Subcutaneous abdominal adipose tissue (tissue), 5 donors: ENCODE measurements around the gene SSH3.

ENCODE experiments used
- H3K27ac ChIP-seq: one replicate; pipeline ENCODE4 v1.7.0; 2013; ENCODE audit warnings: low read depth, mild to moderate bottlenecking, inconsistent platforms, low read length, moderate library complexity
- H3K27me3 ChIP-seq, 5 donors: one replicate each; pipeline ENCODE4 v1.7.0; 2013; ENCODE audit warnings: low read length in 5 of 5, inconsistent platforms in 1 of 5; ENCODE audit not compliant: control insufficient read depth in 5 of 5, insufficient read depth in 4 of 5
- H3K36me3 ChIP-seq, 5 donors: one replicate each; pipeline ENCODE4 v1.7.0; 2013; ENCODE audit warnings: low read length in 5 of 5; ENCODE audit not compliant: control insufficient read depth in 5 of 5, insufficient read depth in 5 of 5
- H3K4me1 ChIP-seq, 5 donors: one replicate each; pipeline ENCODE4 v1.7.0; 2013; ENCODE audit warnings: low read length in 5 of 5, mild to moderate bottlenecking in 3 of 5, moderate library complexity in 1 of 5; ENCODE audit not compliant: control insufficient read depth in 5 of 5, insufficient read depth in 5 of 5
- H3K4me3 ChIP-seq, 5 donors: one replicate each; pipeline ENCODE4 v1.7.0; 2013; ENCODE audit warnings: low read length in 5 of 5, low read depth in 1 of 5
- H3K9ac ChIP-seq, 5 donors: one replicate each; pipeline ENCODE4 v1.7.0; 2013; ENCODE audit warnings: low read length in 5 of 5, mild to moderate bottlenecking in 4 of 5, moderate library complexity in 3 of 5
- H3K9me3 ChIP-seq, 5 donors: one replicate each; pipeline ENCODE4 v1.7.0; 2013; ENCODE audit warnings: low read length in 5 of 5; ENCODE audit not compliant: control insufficient read depth in 5 of 5
- donor health status: healthy.
- donor health status: healthy.
- donor health status: healthy.
- donor health status: healthy.
- donor health status: healthy.

SSH3 gene

DNA sequence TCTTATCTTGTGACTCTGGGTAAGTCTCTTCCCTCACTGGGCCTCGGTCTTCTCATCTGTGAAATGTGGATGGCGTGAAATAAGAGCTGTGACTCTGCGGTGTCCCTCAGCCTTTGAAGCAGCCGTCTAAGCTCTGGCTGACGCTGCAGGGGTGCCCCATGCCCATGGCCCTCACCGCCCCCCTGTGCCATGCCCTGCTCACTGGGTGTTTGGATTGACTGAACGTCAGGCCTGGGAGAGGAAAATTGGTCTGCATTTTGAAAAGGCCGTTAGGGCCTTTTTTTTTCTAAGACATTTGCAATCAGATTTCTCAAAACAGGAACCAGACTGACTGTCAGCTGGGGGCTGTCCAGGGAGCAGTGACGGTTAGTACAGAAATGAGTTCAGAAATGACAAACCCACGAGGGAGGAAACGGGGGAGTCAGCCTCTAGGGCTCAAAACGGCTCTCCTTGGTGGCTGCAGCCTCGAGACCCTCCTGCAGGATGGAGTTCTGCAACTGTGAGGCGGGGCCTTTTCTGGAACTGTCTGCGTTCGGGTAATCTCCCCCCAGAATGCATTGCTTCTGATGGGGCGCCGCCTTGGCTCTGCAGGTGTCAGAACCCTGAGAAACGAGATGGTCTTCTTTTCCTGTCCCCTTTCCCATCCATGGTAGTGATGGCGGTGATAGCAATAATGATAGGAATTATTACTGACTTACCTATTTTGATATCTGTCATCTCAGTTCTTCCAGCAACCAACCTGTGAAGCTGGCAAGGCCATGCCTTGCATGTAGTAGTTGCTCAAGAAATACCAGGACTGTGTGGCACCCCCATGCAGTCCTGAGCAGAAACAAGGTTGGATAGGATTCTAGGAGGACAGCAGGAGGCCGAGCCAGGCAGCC is 35.0 kb upstream of the SSH3 start:
- peak overlapping the region; percentile 72 to 86 (median 85) for H3K4me3 ChIP-seq

GRCh38 chr11:67268962-67269268 is 34.4 kb upstream of the SSH3 start:
- Histone ChIP-seq H3K4me1 (peaks cover 38 to 79% (median 76%) of the 10 kb centered on the region in 5 donors), H3K27me3 (no peaks in the 10 kb centered on the region), H3K36me3 (peaks cover 0 to 5% (median 2%) of the 10 kb centered on the region in 5 donors), H3K9me3 (no peaks in the 10 kb centered on the region), H3K9ac (peak overlapping the region in 1 of 5 donors; percentile 87), H3K4me3 (peak overlapping the region; percentile 22 to 86 (median 35)), H3K27ac (no peak overlapping the region)

More for the DNA sequence above, 35.0 kb upstream of the SSH3 start:
- H3K9me3 ChIP-seq = no peaks in the 10 kb centered on the region
- H3K36me3 ChIP-seq = peaks cover 0 to 5% (median 2%) of the 10 kb centered on the region in 5 donors
- H3K4me1 ChIP-seq = peaks cover 37 to 76% (median 72%) of the 10 kb centered on the region in 5 donors
- H3K27ac ChIP-seq = peak overlapping the region; percentile 83
- H3K27me3 ChIP-seq = no peaks in the 10 kb centered on the region
- H3K9ac ChIP-seq = peak overlapping the region; percentile 8 to 87 (median 81)

GRCh38 chr11:67269401-67270255 is 33.7 kb upstream of the SSH3 start:
- H3K4me1 ChIP-seq = peaks cover 38 to 86% (median 83%) of the 10 kb centered on the region in 5 donors
- H3K4me3 ChIP-seq = peak overlapping the region; percentile 35 to 86 (median 49)
- H3K36me3 ChIP-seq = peaks cover 0 to 5% (median 2%) of the 10 kb centered on the region in 5 donors
- no peaks in the 10 kb centered on the region for H3K9me3 ChIP-seq
- H3K27me3 ChIP-seq = no peaks in the 10 kb centered on the region
- peak overlapping the region; percentile 51 for H3K27ac ChIP-seq
- H3K9ac ChIP-seq = peak overlapping the region; percentile 7 to 67 (median 37)

GRCh38 chr11:67270256-67271204 is 32.8 kb upstream of the SSH3 start:
- Histone ChIP-seq H3K27me3 (no peaks in the 10 kb centered on the region), H3K9ac (peak overlapping the region in 3 of 5 donors; percentile 37 to 67 (median 49)), H3K36me3 (peaks cover 0 to 5% (median 2%) of the 10 kb centered on the region in 5 donors), H3K4me1 (peaks cover 38 to 95% (median 92%) of the 10 kb centered on the region in 5 donors), H3K27ac (peak overlapping the region; percentile 51), H3K9me3 (no peaks in the 10 kb centered on the region), H3K4me3 (peak overlapping the region; percentile 35 to 86 (median 49))

- Histone ChIP-seq H3K4me1 (peaks cover 36 to 95% (median 93%) of the 10 kb centered on the region in 5 donors), H3K27ac (peak overlapping the region; percentile 69), H3K4me3 (peak overlapping the region in 3 of 5 donors; percentile 7 to 86 (median 42)), H3K27me3 (no peaks in the 10 kb centered on the region), H3K9ac (no peak overlapping the region), H3K36me3 (peaks cover 0 to 5% (median 2%) of the 10 kb centered on the region in 5 donors), H3K9me3 (no peaks in the 10 kb centered on the region)
Observed at GRCh38 chr11:67271205-67271540, 32.2 kb upstream of the SSH3 start.

DNA sequence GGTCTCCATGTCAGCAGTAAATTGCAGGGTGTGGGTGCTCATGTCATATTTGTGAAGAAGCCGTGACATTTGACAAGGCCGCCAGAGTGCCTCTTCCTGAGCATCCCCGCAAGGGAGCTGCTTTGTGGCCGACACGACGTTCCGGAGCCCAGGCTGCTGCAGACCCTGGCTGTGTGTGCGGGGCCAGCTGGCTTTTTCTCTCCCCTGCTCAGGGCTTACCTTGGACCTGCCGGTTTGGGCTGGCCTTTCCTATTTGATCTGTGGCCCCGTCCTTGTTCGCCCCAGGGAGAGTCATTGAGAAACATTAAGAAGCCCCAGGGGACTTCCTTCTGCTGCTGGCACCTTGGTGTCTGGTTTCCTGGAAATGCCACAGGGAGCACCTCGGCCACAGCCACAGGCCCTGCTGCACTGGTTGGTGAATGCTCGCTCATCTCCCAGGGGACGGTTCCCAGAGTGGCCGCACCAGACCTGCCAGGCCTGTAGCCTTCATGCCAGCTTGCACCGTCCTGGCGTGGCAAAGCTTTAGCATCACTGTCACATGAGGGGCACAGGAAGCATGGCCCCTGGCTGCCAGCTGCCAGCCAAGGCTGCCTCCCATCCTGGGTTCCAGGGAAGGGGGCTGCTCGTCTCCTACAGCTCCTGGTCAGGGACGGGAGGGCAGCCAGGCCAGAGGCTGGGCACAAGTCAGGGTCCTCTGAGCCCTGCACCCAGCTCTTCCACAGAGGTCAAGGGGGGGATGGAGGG is 31.6 kb upstream of the SSH3 start:
- no peaks in the 10 kb centered on the region for H3K9me3 ChIP-seq
- H3K9ac ChIP-seq = peak overlapping the region in 2 of 5 donors; percentile 8 to 26
- no peaks in the 10 kb centered on the region for H3K27me3 ChIP-seq
- peak overlapping the region; percentile 69 for H3K27ac ChIP-seq
- H3K36me3 ChIP-seq = peaks cover 0 to 5% (median 2%) of the 10 kb centered on the region in 5 donors
- H3K4me1 ChIP-seq = peaks cover 38 to 100% (median 99%) of the 10 kb centered on the region in 5 donors
- H3K4me3 ChIP-seq = peak overlapping the region in 2 of 5 donors; percentile 7 to 38

DNA sequence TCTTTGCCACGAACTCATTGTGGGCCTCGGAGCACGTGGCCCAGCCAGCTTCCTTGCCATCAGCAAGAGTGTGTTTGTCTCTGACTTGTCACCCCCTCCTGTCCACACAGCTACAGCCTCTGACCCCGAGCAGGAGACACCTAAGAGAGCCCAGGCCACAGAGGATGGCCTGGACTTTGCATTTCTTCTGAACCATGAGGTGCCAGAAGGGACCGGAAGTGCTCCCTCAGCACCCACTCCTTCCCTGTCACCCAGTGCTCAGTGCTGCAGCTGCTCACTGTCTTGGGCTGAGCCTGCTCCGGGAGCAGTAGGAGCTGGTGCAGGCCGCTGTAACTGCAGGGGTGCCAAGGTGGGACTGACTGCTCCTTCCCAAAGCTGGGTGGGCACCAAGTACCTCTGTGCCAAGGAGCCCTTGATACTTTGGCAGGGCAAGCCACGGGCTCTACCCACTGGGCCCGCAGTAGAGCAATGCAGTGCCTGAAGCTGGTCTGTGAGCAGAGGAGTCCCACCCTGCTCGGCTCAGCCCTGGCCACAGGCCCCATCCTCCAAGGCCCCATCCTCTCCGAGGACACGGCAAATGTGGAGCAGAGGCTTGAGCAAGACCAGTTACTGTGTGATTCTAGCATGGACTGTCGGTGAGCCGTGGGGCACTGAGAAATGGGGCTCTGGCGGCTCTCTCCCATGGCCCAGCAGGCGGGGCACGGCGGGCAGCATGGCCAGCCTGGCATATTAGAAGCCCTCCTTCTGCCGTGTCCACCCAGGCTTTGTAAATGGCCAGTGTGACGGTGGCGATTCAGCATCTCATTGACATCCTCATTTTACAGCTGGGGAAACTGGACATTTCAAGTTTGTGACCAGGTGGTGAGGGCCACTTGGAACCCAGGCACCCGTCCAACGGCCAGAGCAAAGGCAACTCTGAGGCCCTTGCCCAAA is 30.7 kb upstream of the SSH3 start:
- H3K9ac ChIP-seq = peak overlapping the region in 3 of 5 donors; percentile 13 to 57 (median 53)
- no peaks in the 10 kb centered on the region for H3K27me3 ChIP-seq
- H3K9me3 ChIP-seq = no peaks in the 10 kb centered on the region
- H3K4me3 ChIP-seq = peak overlapping the region in 2 of 5 donors; percentile 7 to 38
- peaks cover 0 to 5% (median 2%) of the 10 kb centered on the region in 5 donors for H3K36me3 ChIP-seq
- H3K4me1 ChIP-seq = peaks cover 36 to 100% (median 100%) of the 10 kb centered on the region in 5 donors
- H3K27ac ChIP-seq = peak overlapping the region; percentile 69

- Histone ChIP-seq H3K9me3 (no peaks in the 10 kb centered on the region), H3K36me3 (peaks cover 0 to 5% (median 2%) of the 10 kb centered on the region in 5 donors), H3K4me1 (peaks cover 38 to 100% (median 100%) of the 10 kb centered on the region in 5 donors), H3K9ac (peak overlapping the region in 3 of 5 donors; percentile 12 to 57 (median 53)), H3K27me3 (no peaks in the 10 kb centered on the region), H3K4me3 (no peak overlapping the region), H3K27ac (peak overlapping the region; percentile 69)
Observed at GRCh38 chr11:67273260-67273990, 29.9 kb upstream of the SSH3 start.
